ENCODE data around the gene SUPT20HL1.

- TF ChIP-seq CTCF (IDR thresholded peaks at IDR 0.05): no peak
- no peak for TF ChIP-seq POLR2A (IDR thresholded peaks at IDR 0.05)
Measured at GRCh38 chrX:24391389-24391788, 30.9 kb downstream of the SUPT20HL1 start.

Measured in testis (tissue), 2 donors.